Measurements from ENCODE around the gene SCN1B.

SCN1B gene

GRCh38 chr19:35037716-35038622 lies 7.7 kb downstream of the SCN1B start:
- no peak for TF ChIP-seq CTCF (IDR thresholded peaks at IDR 0.05; ENCODE audit: low read depth, low read length)
- in situ Hi-C loops (cut with HindIII; ENCODE audit: low sequenced_read_pairs), result no loop called here
- DNase-seq (ENCODE audit: low read depth, low spot score), result no peak
- no peak overlapping the region for H3K4me3 ChIP-seq (ENCODE audit: low read depth, low read length)

GRCh38 chr19:35038623-35039512 lies 8.6 kb downstream of the SCN1B start:
- DNase-seq (ENCODE audit: low read depth, low spot score), result no peak
- no peak for TF ChIP-seq CTCF (IDR thresholded peaks at IDR 0.05; ENCODE audit: low read depth, low read length)

GRCh38 chr19:35039881-35040825 lies 9.9 kb downstream of the SCN1B start:
- no peak for TF ChIP-seq CTCF (IDR thresholded peaks at IDR 0.05; ENCODE audit: low read depth, low read length)

More at GRCh38 chr19:35038623-35039512, 8.6 kb downstream of the SCN1B start:
- no peak overlapping the region for H3K4me3 ChIP-seq (ENCODE audit: low read depth, low read length)
- in situ Hi-C loops (cut with HindIII; ENCODE audit: low sequenced_read_pairs), result no loop called here

GRCh38 chr19:35040826-35041547 lies 10.7 kb downstream of the SCN1B start:
- no peak for DNase-seq (ENCODE audit: low read depth, low spot score)
- in situ Hi-C loops (cut with HindIII; ENCODE audit: low sequenced_read_pairs), result no loop called here
- H3K4me3 ChIP-seq (ENCODE audit: low read depth, low read length), result no peak overlapping the region
- no peak for TF ChIP-seq CTCF (IDR thresholded peaks at IDR 0.05; ENCODE audit: low read depth, low read length)

More at GRCh38 chr19:35039881-35040825, 9.9 kb downstream of the SCN1B start:
- in situ Hi-C loops (cut with HindIII; ENCODE audit: low sequenced_read_pairs), result no loop called here
- no peak overlapping the region for H3K4me3 ChIP-seq (ENCODE audit: low read depth, low read length)
- DNase-seq (ENCODE audit: low read depth, low spot score), result no peak

- TF ChIP-seq CTCF (IDR thresholded peaks at IDR 0.05; ENCODE audit: low read depth, low read length), result no peak
- in situ Hi-C loops (cut with HindIII; ENCODE audit: low sequenced_read_pairs), result no loop called here
- no peak within 1 kb of the TSS for H3K4me3 ChIP-seq (ENCODE audit: low read depth, low read length)
- DNase-seq (ENCODE audit: low read depth, low spot score), result no peak
Measured at GRCh38 chr19:35041548-35042055, 11.3 kb downstream of the SCN1B start, which contains the start of gene HPN. TSS of gene HPN (plus strand) at chr19:35041721. CDS start at chr19:35042507, 786 bp downstream.

Measured in astrocyte of the spinal cord (primary cell).